Measurements from ENCODE around the gene ABCC1.

DNA sequence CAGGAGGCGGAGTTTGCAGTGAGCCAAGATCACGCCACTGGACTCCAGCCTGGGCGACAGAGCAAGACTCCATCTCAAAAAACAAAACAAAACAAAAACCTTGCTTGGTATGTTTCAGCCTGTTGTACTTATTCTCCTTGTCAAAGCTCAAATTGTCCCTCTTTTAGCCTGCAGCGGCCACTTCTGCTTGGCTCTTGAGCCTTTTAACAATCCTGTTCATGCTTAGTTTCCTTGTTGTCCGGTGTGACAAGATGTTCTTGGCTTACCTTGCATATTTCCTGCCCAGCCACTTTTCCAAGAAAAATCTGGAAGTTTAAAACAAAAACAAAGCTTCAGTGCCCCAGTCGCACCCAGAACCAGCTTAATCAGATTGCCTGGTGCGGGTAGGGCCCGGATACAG is 81.0 kb downstream of the ABCC1 start:
- no peak for TF ChIP-seq POLR2A (IDR thresholded peaks at IDR 0.05)
- TF ChIP-seq, protein P1, sequence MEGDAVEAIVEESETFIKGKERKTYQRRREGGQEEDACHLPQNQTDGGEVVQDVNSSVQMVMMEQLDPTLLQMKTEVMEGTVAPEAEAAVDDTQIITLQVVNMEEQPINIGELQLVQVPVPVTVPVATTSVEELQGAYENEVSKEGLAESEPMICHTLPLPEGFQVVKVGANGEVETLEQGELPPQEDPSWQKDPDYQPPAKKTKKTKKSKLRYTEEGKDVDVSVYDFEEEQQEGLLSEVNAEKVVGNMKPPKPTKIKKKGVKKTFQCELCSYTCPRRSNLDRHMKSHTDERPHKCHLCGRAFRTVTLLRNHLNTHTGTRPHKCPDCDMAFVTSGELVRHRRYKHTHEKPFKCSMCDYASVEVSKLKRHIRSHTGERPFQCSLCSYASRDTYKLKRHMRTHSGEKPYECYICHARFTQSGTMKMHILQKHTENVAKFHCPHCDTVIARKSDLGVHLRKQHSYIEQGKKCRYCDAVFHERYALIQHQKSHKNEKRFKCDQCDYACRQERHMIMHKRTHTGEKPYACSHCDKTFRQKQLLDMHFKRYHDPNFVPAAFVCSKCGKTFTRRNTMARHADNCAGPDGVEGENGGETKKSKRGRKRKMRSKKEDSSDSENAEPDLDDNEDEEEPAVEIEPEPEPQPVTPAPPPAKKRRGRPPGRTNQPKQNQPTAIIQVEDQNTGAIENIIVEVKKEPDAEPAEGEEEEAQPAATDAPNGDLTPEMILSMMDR (IDR thresholded peaks at IDR 0.05 in 4 of 5, conservative IDR thresholded peaks at IDR 0.05 in 1 of 5), result no peak
